ENCODE data around the gene DMRT3. TPM values are rescaled to one million over a fixed set of nuclear protein-coding genes. Genes with fewer than 3 reads are reported as not detected.

The DMRT3 gene
- total and polyA plus RNA-seq, 4 donors = not detected

GRCh38 chr9:950139-950538, 26.3 kb upstream of the DMRT3 start:
- peaks cover 0 to 10% (median 3%) of the 10 kb centered on the region in 4 donors for H3K27me3 ChIP-seq (ENCODE audit: control insufficient read depth in 4 of 4, insufficient read depth in 4 of 4, low read length in 3 of 4)
- H3K27ac ChIP-seq (ENCODE audit: low read depth in 1 of 2, low read length in 2 of 2) = no peak overlapping the region
- no peak overlapping the region for H3K9ac ChIP-seq (ENCODE audit: low read depth in 1 of 2, low read length in 2 of 2)
- H3K9me3 ChIP-seq (ENCODE audit: control insufficient read depth in 4 of 4, low read length in 3 of 4) = peaks cover 0 to 4% (median 0%) of the 10 kb centered on the region in 4 donors
- DNase-seq (ENCODE audit: low spot score) = no peak
- WGBS = 47% methylated on average over 1 of the region's 1 CpG
- H3K36me3 ChIP-seq (ENCODE audit: control insufficient read depth in 4 of 4, insufficient read depth in 3 of 4, low read depth in 1 of 4, low read length in 3 of 4) = no peaks in the 10 kb centered on the region
- TF ChIP-seq ZBTB33 (IDR thresholded peaks at IDR 0.05) (no peak), YY1 (IDR thresholded peaks at IDR 0.05) (no peak), ATF3 (IDR thresholded peaks at IDR 0.05) (no peak), CTCF (IDR thresholded peaks at IDR 0.05; ENCODE audit: low read depth, low read length, missing input control) (no peak), RAD21 (IDR thresholded peaks at IDR 0.05) (no peak), NR2F2 (IDR thresholded peaks at IDR 0.05) (no peak), GABPA (IDR thresholded peaks at IDR 0.05 in 1 of 2, conservative IDR thresholded peaks at IDR 0.05 in 1 of 2) (no peak), HNF4A (conservative IDR thresholded peaks at IDR 0.05) (no peak), EGR1 (IDR thresholded peaks at IDR 0.05; ENCODE audit: low read depth in 2 of 2) (no peak), REST (IDR thresholded peaks at IDR 0.05) (no peak), HNF4G (IDR thresholded peaks at IDR 0.05) (no peak), JUND (IDR thresholded peaks at IDR 0.05) (no peak), FOXA2 (IDR thresholded peaks at IDR 0.05) (no peak), SP1 (IDR thresholded peaks at IDR 0.05) (no peak), FOXA1 (IDR thresholded peaks at IDR 0.05) (no peak), MAX (IDR thresholded peaks at IDR 0.05) (no peak), TAF1 (conservative IDR thresholded peaks at IDR 0.05) (no peak), RXRA (IDR thresholded peaks at IDR 0.05) (no peak)
- H3K4me1 ChIP-seq (ENCODE audit: control insufficient read depth in 4 of 4, insufficient read depth in 4 of 4, low read length in 3 of 4) = no peaks in the 10 kb centered on the region
- no peak overlapping the region for H3K4me3 ChIP-seq (ENCODE audit: low read depth in 1 of 3, low read length in 3 of 3)
